GM15510 (cell line): ENCODE results near the gene PSRC1.

Experiments used
- POLR2A ChIP-seq: IDR thresholded peaks from 3 replicates; pipeline ENCODE4 v1.6.1; 2011; ENCODE audit warnings: borderline replicate concordance; ENCODE audit not compliant: insufficient read length; ENCODE audit errors: extremely low read depth

PSRC1 gene

GRCh38 chr1:109282952-109283747 lies at the start of gene PSRC1:
PSRC1 (minus strand) TSS chr1:109283145.
- TF ChIP-seq POLR2A, result peak; percentile 72

- no peak for TF ChIP-seq POLR2A
Observed at GRCh38 chr1:109331113-109331512, 48.2 kb upstream of the PSRC1 start.

- TF ChIP-seq POLR2A, result no peak
Observed at GRCh38 chr1:109327285-109327684, 44.3 kb upstream of the PSRC1 start.

- no peak for TF ChIP-seq POLR2A
Observed at GRCh38 chr1:109322974-109323373, 40.0 kb upstream of the PSRC1 start.

- no peak for TF ChIP-seq POLR2A
Observed at GRCh38 chr1:109319114-109319513, 36.2 kb upstream of the PSRC1 start.

GRCh38 chr1:109316506-109316905 lies 33.6 kb upstream of the PSRC1 start:
- TF ChIP-seq POLR2A, result no peak

- no peak for TF ChIP-seq POLR2A
Observed at GRCh38 chr1:109315288-109315687, 32.3 kb upstream of the PSRC1 start.

GRCh38 chr1:109314795-109315194 lies 31.9 kb upstream of the PSRC1 start:
- TF ChIP-seq POLR2A, result no peak

GRCh38 chr1:109312978-109313775 lies 30.2 kb upstream of the PSRC1 start:
- no peak for TF ChIP-seq POLR2A

GRCh38 chr1:109312246-109312645 lies 29.3 kb upstream of the PSRC1 start:
- no peak for TF ChIP-seq POLR2A

- TF ChIP-seq POLR2A, result no peak
Observed at GRCh38 chr1:109309347-109309746, 26.4 kb upstream of the PSRC1 start.

GRCh38 chr1:109307274-109308021 lies 24.5 kb upstream of the PSRC1 start:
- no peak for TF ChIP-seq POLR2A

GRCh38 chr1:109306832-109307273 lies 23.9 kb upstream of the PSRC1 start, which contains the start of gene MYBPHL:
MYBPHL (minus strand) TSS chr1:109307011; CDS start chr1:109306991, 20 bp downstream.
- no peak for TF ChIP-seq POLR2A

- TF ChIP-seq POLR2A, result no peak
Observed at GRCh38 chr1:109304226-109304920, 21.4 kb upstream of the PSRC1 start.
